Measurements from ENCODE around the gene ASTN2.

- TF ChIP-seq, protein P1, sequence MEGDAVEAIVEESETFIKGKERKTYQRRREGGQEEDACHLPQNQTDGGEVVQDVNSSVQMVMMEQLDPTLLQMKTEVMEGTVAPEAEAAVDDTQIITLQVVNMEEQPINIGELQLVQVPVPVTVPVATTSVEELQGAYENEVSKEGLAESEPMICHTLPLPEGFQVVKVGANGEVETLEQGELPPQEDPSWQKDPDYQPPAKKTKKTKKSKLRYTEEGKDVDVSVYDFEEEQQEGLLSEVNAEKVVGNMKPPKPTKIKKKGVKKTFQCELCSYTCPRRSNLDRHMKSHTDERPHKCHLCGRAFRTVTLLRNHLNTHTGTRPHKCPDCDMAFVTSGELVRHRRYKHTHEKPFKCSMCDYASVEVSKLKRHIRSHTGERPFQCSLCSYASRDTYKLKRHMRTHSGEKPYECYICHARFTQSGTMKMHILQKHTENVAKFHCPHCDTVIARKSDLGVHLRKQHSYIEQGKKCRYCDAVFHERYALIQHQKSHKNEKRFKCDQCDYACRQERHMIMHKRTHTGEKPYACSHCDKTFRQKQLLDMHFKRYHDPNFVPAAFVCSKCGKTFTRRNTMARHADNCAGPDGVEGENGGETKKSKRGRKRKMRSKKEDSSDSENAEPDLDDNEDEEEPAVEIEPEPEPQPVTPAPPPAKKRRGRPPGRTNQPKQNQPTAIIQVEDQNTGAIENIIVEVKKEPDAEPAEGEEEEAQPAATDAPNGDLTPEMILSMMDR (conservative IDR thresholded peaks at IDR 0.05; ENCODE audit: low read length), result no peak
- TF ChIP-seq EZH2phosphoT487 (IDR thresholded peaks at IDR 0.05; ENCODE audit: borderline replicate concordance, low read depth, low read length), result no peak
These were observed 1019.8 kb downstream of the ASTN2 start for GRCh38 chr9:116394894-116395698.
